Fibroblast of lung (primary cell): ENCODE results near the gene MAMDC4. TPM values are rescaled to one million over a fixed set of nuclear protein-coding genes. Genes with fewer than 3 reads are reported as not detected.

Source experiments
- DNase-seq, 2 donors: peaks; one replicate each; pipeline versions ENCODE4 v3.0.0 to v3.0.0-alpha.2; 2010; ENCODE audit warnings: low read depth in 2 of 2
- H2AFZ ChIP-seq: 2 replicates; pipeline ENCODE4 v1.5.1; 2012; ENCODE audit warnings: low read length, control low read depth, inconsistent platforms
- H3K27ac ChIP-seq: 2 replicates; pipeline ENCODE4 v1.5.1; 2011; ENCODE audit warnings: low read length, control low read depth; ENCODE audit not compliant: insufficient read depth
- H3K27me3 ChIP-seq: 2 replicates; pipeline ENCODE4 v1.5.1; 2011; ENCODE audit warnings: mild to moderate bottlenecking, low read length; ENCODE audit not compliant: control insufficient read depth, insufficient read depth
- H3K36me3 ChIP-seq: 2 replicates; pipeline ENCODE4 v1.5.1; 2011; ENCODE audit warnings: low read length; ENCODE audit not compliant: control insufficient read depth, insufficient read depth
- H3K4me1 ChIP-seq: 2 replicates; pipeline ENCODE4 v1.5.1; 2011; ENCODE audit warnings: low read length; ENCODE audit not compliant: control insufficient read depth, insufficient read depth; ENCODE audit errors: extremely low read depth
- H3K4me2 ChIP-seq: 2 replicates; pipeline ENCODE4 v1.5.1; 2011; ENCODE audit warnings: low read length, control low read depth; ENCODE audit not compliant: insufficient read depth; ENCODE audit errors: extremely low read depth
- H3K4me3 ChIP-seq, 4 experiments: fragments of 200-600 bp in 1 of 4; sonication (generic) in 1 of 4; replicated peaks in 1 of 4; 2 replicates each; pipeline ENCODE4 v1.5.1; 2011 to 2016; ENCODE audit warnings: low read length in 4 of 4, low read depth in 3 of 4, mild to moderate bottlenecking in 3 of 4, control low read depth in 2 of 4, inconsistent platforms in 1 of 4, mixed read lengths in 1 of 4; ENCODE audit not compliant: insufficient read depth in 1 of 4; ENCODE audit errors: control extremely low read depth in 1 of 4
- H3K79me2 ChIP-seq: 2 replicates; pipeline ENCODE4 v1.5.1; 2012; ENCODE audit warnings: mild to moderate bottlenecking, low read length, inconsistent platforms; ENCODE audit not compliant: control insufficient read depth, insufficient read depth
- H3K9ac ChIP-seq: 2 replicates; pipeline ENCODE4 v1.5.1; 2011; ENCODE audit warnings: mild to moderate bottlenecking, low read length, control low read depth; ENCODE audit not compliant: insufficient read depth
- H3K9me3 ChIP-seq: 2 replicates; pipeline ENCODE4 v1.5.1; 2012; ENCODE audit warnings: low read depth, low read length; ENCODE audit not compliant: control insufficient read depth, insufficient read depth
- H4K20me1 ChIP-seq: 2 replicates; pipeline ENCODE4 v1.5.1; 2011; ENCODE audit warnings: low read length; ENCODE audit not compliant: control insufficient read depth, insufficient read depth; ENCODE audit errors: extremely low read depth
- CTCF ChIP-seq, 2 donors: IDR thresholded peaks in 1 of 2; conservative IDR thresholded peaks in 1 of 2; 1 replicate in 1 of 2; 2 replicates in 1 of 2; pipeline ENCODE4 v1.5.1; 2011 to 2012; ENCODE audit warnings: low read length in 2 of 2, control low read depth in 1 of 2, inconsistent platforms in 1 of 2, low read depth in 1 of 2, mild to moderate bottlenecking in 1 of 2
- EZH2 ChIP-seq: IDR thresholded peaks from 2 replicates; pipeline ENCODE4 v1.5.1; 2012; ENCODE audit warnings: low read length, control low read depth, mild to moderate bottlenecking; ENCODE audit errors: missing control alignments
- polyA plus RNA-seq, 2 donors: library from polyadenylated mRNA; depleted of rRNA in 1 of 2; stranded (reverse) in 1 of 2; unstranded in 1 of 2; fragments of >200 nt; gene quantifications; 2 replicates each; pipeline ENCODE4 v1.2.1, GENCODE V29; 2011 to 2012; ENCODE audit warnings: missing spikeins in 1 of 2
- total RNA-seq: library from RNA; depleted of rRNA; stranded (reverse); fragments of >200 nt; gene quantifications from 2 replicates; pipeline ENCODE4 v1.2.1, GENCODE V29; 2014

The MAMDC4 gene
- total and polyA plus RNA-seq, 2 donors (not counting 1 experiment from before 2014, with no cell fraction given): 0.37 to 4.6 TPM

DNA sequence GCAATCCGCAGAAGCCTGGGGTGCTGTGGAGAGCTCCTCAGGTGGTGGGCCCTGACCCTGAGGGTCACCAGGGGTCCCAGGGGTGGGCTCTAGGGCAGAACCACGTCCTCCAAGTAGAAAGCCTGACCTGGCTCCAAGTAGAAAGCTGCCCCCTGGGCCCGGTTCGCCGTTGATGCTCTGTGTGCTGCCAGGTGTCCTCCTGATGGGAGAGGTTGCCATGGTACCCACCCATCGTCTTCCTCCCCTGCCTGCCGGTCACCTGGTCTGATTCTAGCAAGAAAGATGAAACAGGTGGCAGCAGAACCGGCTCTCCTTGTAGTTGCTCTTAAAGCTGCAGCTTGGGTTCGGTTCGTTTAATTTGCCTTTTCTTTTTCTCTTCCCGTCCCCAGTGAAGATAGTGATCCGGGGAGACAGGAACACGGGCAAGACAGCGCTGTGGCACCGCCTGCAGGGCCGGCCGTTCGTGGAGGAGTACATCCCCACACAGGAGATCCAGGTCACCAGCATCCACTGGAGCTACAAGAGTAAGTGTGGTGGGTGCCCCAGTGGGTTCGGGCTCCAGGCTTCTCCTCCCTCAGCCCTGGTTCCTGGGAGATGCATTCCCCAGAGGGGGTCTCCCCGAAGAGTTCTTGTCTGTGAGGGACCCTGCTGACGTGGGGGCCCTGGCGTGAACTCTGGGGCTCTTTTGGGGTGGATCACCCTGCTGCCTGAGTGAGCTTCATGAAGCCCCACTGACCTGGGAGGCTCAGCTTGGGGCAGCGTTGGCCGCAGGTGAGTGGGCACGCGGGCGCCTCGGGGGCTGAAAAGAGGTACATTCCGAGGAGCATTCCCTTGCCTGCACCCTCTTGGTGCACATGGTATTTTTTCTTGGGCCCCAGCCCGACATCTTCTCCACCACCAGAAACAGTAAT lies 28.8 kb upstream of the MAMDC4 start:
- Histone ChIP-seq H3K36me3 (peaks cover 19% of the 10 kb centered on the region), H4K20me1 (no peaks in the 10 kb centered on the region), H3K27me3 (no peaks in the 10 kb centered on the region), H3K4me2 (no peak overlapping the region), H3K9ac (no peak overlapping the region), H3K4me3 (no peak overlapping the region), H3K79me2 (peaks cover 16% of the 10 kb centered on the region), H3K9me3 (no peaks in the 10 kb centered on the region), H3K27ac (no peak overlapping the region), H3K4me1 (peaks cover 3% of the 10 kb centered on the region), H2AFZ (no peak overlapping the region)
- DNase-seq: no peak
- TF ChIP-seq CTCF (conservative IDR thresholded peaks at IDR 0.05 in 1 of 2, IDR thresholded peaks at IDR 0.05 in 1 of 2; ENCODE audit: low read depth in 1 of 2, low read length in 2 of 2) (no peak), EZH2 (no peak)

DNA sequence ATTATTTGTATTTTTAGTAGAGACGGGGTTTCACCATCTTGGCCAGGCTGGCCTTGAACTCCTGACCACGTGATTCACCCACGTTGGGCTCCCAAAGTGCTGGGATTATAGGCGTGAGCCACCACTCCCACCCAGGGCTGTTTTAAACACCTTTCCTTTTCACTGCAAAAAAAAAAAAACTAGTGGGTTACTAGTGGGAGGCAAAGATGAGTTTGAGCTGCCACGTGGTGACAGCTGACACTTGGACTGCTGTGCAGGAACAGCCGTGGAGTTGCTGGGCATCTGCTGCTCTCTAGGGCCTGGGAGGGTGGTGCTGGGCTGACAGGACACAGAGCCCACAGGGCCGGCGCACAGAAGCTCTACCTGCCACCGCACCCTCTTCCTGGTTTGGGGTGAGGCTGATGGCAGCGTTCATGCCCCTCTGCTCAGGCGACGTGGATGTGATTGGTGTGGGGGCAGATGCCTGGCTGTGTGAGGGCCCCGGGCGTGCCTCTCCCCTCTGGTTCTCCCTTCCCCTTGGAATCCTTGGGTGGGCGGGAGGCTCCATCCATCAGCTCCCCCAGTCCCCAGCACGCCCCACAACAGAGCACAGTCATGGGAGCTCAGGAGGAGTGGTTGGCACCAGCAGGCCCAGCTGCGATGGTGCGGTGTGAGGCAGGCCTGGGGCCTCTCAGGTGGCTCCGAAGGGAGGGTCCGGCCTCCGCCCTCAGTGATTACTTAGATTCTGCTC lies 27.5 kb upstream of the MAMDC4 start:
- peaks cover 16% of the 10 kb centered on the region for H3K79me2 ChIP-seq
- H3K4me3 ChIP-seq: no peak overlapping the region
- no peak for TF ChIP-seq EZH2
- no peak for TF ChIP-seq CTCF (conservative IDR thresholded peaks at IDR 0.05 in 1 of 2, IDR thresholded peaks at IDR 0.05 in 1 of 2; ENCODE audit: low read depth in 1 of 2, low read length in 2 of 2)
- peaks cover 26% of the 10 kb centered on the region for H3K36me3 ChIP-seq
- no peak overlapping the region for H3K9ac ChIP-seq
- DNase-seq: no peak
- no peaks in the 10 kb centered on the region for H3K27me3 ChIP-seq
- H3K4me2 ChIP-seq: no peak overlapping the region
- H4K20me1 ChIP-seq: no peaks in the 10 kb centered on the region
- H3K4me1 ChIP-seq: peaks cover 3% of the 10 kb centered on the region
- H3K9me3 ChIP-seq: no peaks in the 10 kb centered on the region
- no peak overlapping the region for H3K27ac ChIP-seq
- H2AFZ ChIP-seq: no peak overlapping the region
